ENCODE measurements around the gene CACNA1C. TPM values are rescaled to one million over a fixed set of nuclear protein-coding genes. Genes with fewer than 3 reads are reported as not detected.

CACNA1C gene
- total RNA-seq, 5 donors from 2014 or later (not counting 1 experiment from before 2014, with no cell fraction given) = 0.10 to 0.26 (median 0.16) TPM

- Histone ChIP-seq H3K36me3 (ENCODE audit: control insufficient read depth in 2 of 2, extremely low read depth in 1 of 2, insufficient read depth in 1 of 2, low read length in 1 of 2) (peaks cover 4% of the 10 kb centered on the region in 2 donors), H3K4me3 (ENCODE audit: control insufficient read depth in 1 of 2, extremely low read depth in 1 of 2, low read length in 1 of 2) (no peak overlapping the region), H3K27ac (ENCODE audit: low read length) (no peak overlapping the region), H3K9me3 (no peaks in the 10 kb centered on the region), H3K27me3 (replicated peaks in 1 of 2; ENCODE audit: control insufficient read depth in 2 of 2, extremely low read depth in 1 of 2, insufficient read depth in 2 of 2, low read length in 1 of 2) (peaks cover 0 to 2% of the 10 kb centered on the region in 2 experiments), H3K4me1 (ENCODE audit: control insufficient read depth in 1 of 2, extremely low read depth in 1 of 2, insufficient read depth in 2 of 2, low read length in 2 of 2) (no peaks in the 10 kb centered on the region)
- H3K4me1 Mint-ChIP-seq = no peaks in the 10 kb centered on the region
- no peak overlapping the region for H3K27ac Mint-ChIP-seq
- H3K4me3 Mint-ChIP-seq = no peak overlapping the region
- 90% methylated on average over 17 of the region's 17 CpGs for whole genome bisulfite sequencing (ENCODE audit: insufficient coverage)
- H3K36me3 Mint-ChIP-seq = peaks cover 6% of the 10 kb centered on the region
- no peaks in the 10 kb centered on the region for H3K9me3 Mint-ChIP-seq
- POLR2A ChIA-PET = no interaction called here
- DNase-seq (peak in 1 of 35 experiments; percentile 14), ATAC-seq (replicated peaks in 1 of 4) (no peak)
- CTCF ChIA-PET = interaction anchor here in 1 of 2 donors (0.6 kb wide), 1 partner anchor 1002 kb away, joined by 3 read pairs; no protein-coding TSS in a partner anchor
- no peaks in the 10 kb centered on the region for H3K27me3 Mint-ChIP-seq
These were observed 616.0 kb downstream of the CACNA1C start for GRCh38 chr12:2668816-2669215.

GRCh38 chr12:2669560-2669959, 616.8 kb downstream of the CACNA1C start:
- 93% methylated on average over 5 of the region's 8 CpGs for WGBS (ENCODE audit: insufficient coverage)
- H3K4me1 Mint-ChIP-seq = no peaks in the 10 kb centered on the region
- no peak overlapping the region for H3K4me3 ChIP-seq (ENCODE audit: control insufficient read depth in 1 of 2, extremely low read depth in 1 of 2, low read length in 1 of 2)
- H3K9me3 ChIP-seq = no peaks in the 10 kb centered on the region
- no peak overlapping the region for H3K27ac Mint-ChIP-seq
- H3K36me3 Mint-ChIP-seq = peaks cover 6% of the 10 kb centered on the region
- peaks cover 4% of the 10 kb centered on the region in 2 donors for H3K36me3 ChIP-seq (ENCODE audit: control insufficient read depth in 2 of 2, extremely low read depth in 1 of 2, insufficient read depth in 1 of 2, low read length in 1 of 2)
- ChIA-PET POLR2A (no interaction called here), CTCF (interaction anchor here in 1 of 2 donors (0.6 kb wide), 1 partner anchor 1003 kb away, joined by 3 read pairs; no protein-coding TSS in a partner anchor)
- no peak overlapping the region for H3K27ac ChIP-seq (ENCODE audit: low read length)
- H3K27me3 ChIP-seq (replicated peaks in 1 of 2; ENCODE audit: control insufficient read depth in 2 of 2, extremely low read depth in 1 of 2, insufficient read depth in 2 of 2, low read length in 1 of 2) = peaks cover 0 to 2% of the 10 kb centered on the region in 2 experiments
- H3K27me3 Mint-ChIP-seq = no peaks in the 10 kb centered on the region
- no peaks in the 10 kb centered on the region for H3K4me1 ChIP-seq (ENCODE audit: control insufficient read depth in 1 of 2, extremely low read depth in 1 of 2, insufficient read depth in 2 of 2, low read length in 2 of 2)
- ATAC-seq (replicated peaks in 1 of 4) (no peak), DNase-seq (peak in 1 of 35 experiments; percentile 13)
- no peak overlapping the region for H3K4me3 Mint-ChIP-seq
- H3K9me3 Mint-ChIP-seq = no peaks in the 10 kb centered on the region

GRCh38 chr12:2672863-2673262, 620.1 kb downstream of the CACNA1C start:
- ChIA-PET POLR2A (no interaction called here), CTCF (no interaction called here)
- H3K36me3 Mint-ChIP-seq = peaks cover 6% of the 10 kb centered on the region
- Histone ChIP-seq H3K4me1 (ENCODE audit: control insufficient read depth in 1 of 2, extremely low read depth in 1 of 2, insufficient read depth in 2 of 2, low read length in 2 of 2) (no peaks in the 10 kb centered on the region), H3K36me3 (ENCODE audit: control insufficient read depth in 2 of 2, extremely low read depth in 1 of 2, insufficient read depth in 1 of 2, low read length in 1 of 2) (peaks cover 4% of the 10 kb centered on the region in 2 donors), H3K9me3 (no peaks in the 10 kb centered on the region), H3K27ac (ENCODE audit: low read length) (no peak overlapping the region), H3K4me3 (ENCODE audit: control insufficient read depth in 1 of 2, extremely low read depth in 1 of 2, low read length in 1 of 2) (no peak overlapping the region), H3K27me3 (replicated peaks in 1 of 2; ENCODE audit: control insufficient read depth in 2 of 2, extremely low read depth in 1 of 2, insufficient read depth in 2 of 2, low read length in 1 of 2) (no peaks in the 10 kb centered on the region)
- 67% methylated on average over 3 of the region's 10 CpGs for WGBS (ENCODE audit: insufficient coverage)
- DNase-seq (no peak), ATAC-seq (replicated peaks in 1 of 4) (no peak)
- H3K9me3 Mint-ChIP-seq = no peaks in the 10 kb centered on the region
- no peaks in the 10 kb centered on the region for H3K4me1 Mint-ChIP-seq
- H3K27ac Mint-ChIP-seq = no peak overlapping the region
- no peak overlapping the region for H3K4me3 Mint-ChIP-seq
- no peaks in the 10 kb centered on the region for H3K27me3 Mint-ChIP-seq

GRCh38 chr12:2673966-2674810, 621.4 kb downstream of the CACNA1C start:
- Histone ChIP-seq H3K27me3 (replicated peaks in 1 of 2; ENCODE audit: control insufficient read depth in 2 of 2, extremely low read depth in 1 of 2, insufficient read depth in 2 of 2, low read length in 1 of 2) (no peaks in the 10 kb centered on the region), H3K36me3 (ENCODE audit: control insufficient read depth in 2 of 2, extremely low read depth in 1 of 2, insufficient read depth in 1 of 2, low read length in 1 of 2) (peaks cover 2 to 4% of the 10 kb centered on the region in 2 donors), H3K4me3 (ENCODE audit: control insufficient read depth in 1 of 2, extremely low read depth in 1 of 2, low read length in 1 of 2) (no peak overlapping the region), H3K27ac (ENCODE audit: low read length) (no peak overlapping the region), H3K9me3 (no peaks in the 10 kb centered on the region), H3K4me1 (ENCODE audit: control insufficient read depth in 1 of 2, extremely low read depth in 1 of 2, insufficient read depth in 2 of 2, low read length in 2 of 2) (no peaks in the 10 kb centered on the region)
- DNase-seq (no peak), ATAC-seq (replicated peaks in 1 of 4) (no peak)
- H3K36me3 Mint-ChIP-seq = peaks cover 4% of the 10 kb centered on the region
- H3K27me3 Mint-ChIP-seq = no peaks in the 10 kb centered on the region
- no peaks in the 10 kb centered on the region for H3K9me3 Mint-ChIP-seq
- no peak overlapping the region for H3K4me3 Mint-ChIP-seq
- 85% methylated on average over 14 of the region's 18 CpGs for WGBS (ENCODE audit: insufficient coverage)
- H3K27ac Mint-ChIP-seq = no peak overlapping the region
- POLR2A ChIA-PET = interaction anchor here in 1 of 2 donors (0.6 kb wide), 1 partner anchor 9 kb away, joined by 3 read pairs; no protein-coding TSS in a partner anchor
- CTCF ChIA-PET = interaction anchor here in 1 of 2 donors (0.7 kb wide), 1 partner anchor 56 kb away, joined by 4 read pairs; no protein-coding TSS in a partner anchor
- no peaks in the 10 kb centered on the region for H3K4me1 Mint-ChIP-seq

- H3K4me1 ChIP-seq (ENCODE audit: control insufficient read depth in 1 of 2, extremely low read depth in 1 of 2, insufficient read depth in 2 of 2, low read length in 2 of 2) = no peaks in the 10 kb centered on the region
- ChIA-PET POLR2A (no interaction called here), CTCF (no interaction called here)
- H3K27ac ChIP-seq (ENCODE audit: low read length) = no peak overlapping the region
- no peaks in the 10 kb centered on the region for H3K36me3 ChIP-seq (ENCODE audit: control insufficient read depth in 2 of 2, extremely low read depth in 1 of 2, insufficient read depth in 1 of 2, low read length in 1 of 2)
- H3K27me3 Mint-ChIP-seq = no peaks in the 10 kb centered on the region
- no peak overlapping the region for H3K27ac Mint-ChIP-seq
- WGBS (ENCODE audit: insufficient coverage) = 79% methylated on average over 5 of the region's 6 CpGs
- DNase-seq = no peak
- H3K4me1 Mint-ChIP-seq = no peaks in the 10 kb centered on the region
- no peak overlapping the region for H3K4me3 Mint-ChIP-seq
- no peaks in the 10 kb centered on the region for H3K27me3 ChIP-seq (replicated peaks in 1 of 2; ENCODE audit: control insufficient read depth in 2 of 2, extremely low read depth in 1 of 2, insufficient read depth in 2 of 2, low read length in 1 of 2)
- no peaks in the 10 kb centered on the region for H3K9me3 Mint-ChIP-seq
- H3K4me3 ChIP-seq (ENCODE audit: control insufficient read depth in 1 of 2, extremely low read depth in 1 of 2, low read length in 1 of 2) = no peak overlapping the region
- no peaks in the 10 kb centered on the region for H3K36me3 Mint-ChIP-seq
- no peaks in the 10 kb centered on the region for H3K9me3 ChIP-seq
- ATAC-seq (replicated peaks in 1 of 4) = no peak
These were observed 623.0 kb downstream of the CACNA1C start for GRCh38 chr12:2675776-2676175.

GRCh38 chr12:2677142-2677880, 624.5 kb downstream of the CACNA1C start:
- no peak for DNase-seq
- no peaks in the 10 kb centered on the region for H3K27me3 Mint-ChIP-seq
- H3K36me3 Mint-ChIP-seq = no peaks in the 10 kb centered on the region
- Histone ChIP-seq H3K4me1 (ENCODE audit: control insufficient read depth in 1 of 2, extremely low read depth in 1 of 2, insufficient read depth in 2 of 2, low read length in 2 of 2) (no peaks in the 10 kb centered on the region), H3K4me3 (ENCODE audit: control insufficient read depth in 1 of 2, extremely low read depth in 1 of 2, low read length in 1 of 2) (no peak overlapping the region), H3K27me3 (replicated peaks in 1 of 2; ENCODE audit: control insufficient read depth in 2 of 2, extremely low read depth in 1 of 2, insufficient read depth in 2 of 2, low read length in 1 of 2) (no peaks in the 10 kb centered on the region), H3K27ac (ENCODE audit: low read length) (no peak overlapping the region), H3K36me3 (ENCODE audit: control insufficient read depth in 2 of 2, extremely low read depth in 1 of 2, insufficient read depth in 1 of 2, low read length in 1 of 2) (no peaks in the 10 kb centered on the region), H3K9me3 (no peaks in the 10 kb centered on the region)
- POLR2A ChIA-PET = no interaction called here
- no peaks in the 10 kb centered on the region for H3K4me1 Mint-ChIP-seq
- ATAC-seq (replicated peaks in 1 of 4) = no peak
- H3K27ac Mint-ChIP-seq = no peak overlapping the region
- H3K4me3 Mint-ChIP-seq = no peak overlapping the region
- CTCF ChIA-PET = no interaction called here
- H3K9me3 Mint-ChIP-seq = no peaks in the 10 kb centered on the region
- 91% methylated on average over 14 of the region's 20 CpGs for WGBS (ENCODE audit: insufficient coverage)

Measured in T-cell (primary cell).